Measurements from ENCODE around the gene GID4.

Gene GID4

DNA sequence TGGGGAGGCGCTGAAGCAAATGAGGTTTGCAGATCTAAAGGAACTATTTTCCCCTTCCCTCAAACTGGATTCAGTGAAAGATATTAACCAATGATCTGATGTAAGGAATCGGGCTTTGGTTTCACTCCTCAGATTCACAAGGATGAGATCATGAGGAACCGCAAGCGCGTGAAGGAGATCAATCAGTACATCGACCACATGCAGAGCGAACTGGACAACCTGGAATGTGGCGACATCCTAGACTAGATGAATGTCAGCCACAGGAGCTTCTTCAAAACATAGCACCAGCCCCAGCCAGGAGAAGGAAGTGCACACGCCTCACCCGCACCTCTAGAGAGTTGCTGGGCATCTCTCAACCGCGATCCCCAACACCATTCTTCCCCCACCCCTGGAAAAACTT is 22.8 kb upstream of the GID4 start:
- DNase-seq (ENCODE audit: low read depth in 2 of 2): no peak

GRCh38 chr17:18017958-18018357 is 21.2 kb upstream of the GID4 start:
- no peak for DNase-seq (ENCODE audit: low read depth in 2 of 2)

GRCh38 chr17:18018411-18018921 is 20.7 kb upstream of the GID4 start:
- no peak for DNase-seq (ENCODE audit: low read depth in 2 of 2)

GRCh38 chr17:18019838-18020154 is 19.4 kb upstream of the GID4 start:
- DNase-seq (ENCODE audit: low read depth in 2 of 2): no peak

DNA sequence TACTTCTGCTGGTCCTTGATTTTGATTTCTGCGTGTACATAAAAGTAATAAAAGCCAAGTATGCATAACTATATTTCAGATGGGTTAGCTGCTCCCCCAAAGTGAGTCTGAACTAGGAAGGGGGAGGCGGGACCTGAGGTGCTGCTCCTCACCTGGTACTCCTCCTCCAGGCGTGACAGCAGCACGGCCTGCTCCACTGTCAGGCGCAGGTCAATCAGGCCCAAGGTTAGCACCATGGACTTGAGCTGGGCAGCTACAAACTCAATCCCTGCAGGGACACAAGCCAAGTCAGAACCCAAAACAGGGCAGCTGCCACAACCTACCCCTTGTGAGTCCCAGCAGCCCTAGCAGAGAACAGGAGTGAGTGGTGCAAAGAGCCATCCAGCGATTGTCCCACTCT is 18.2 kb upstream of the GID4 start:
- DNase-seq (ENCODE audit: low read depth in 2 of 2): no peak

DNA sequence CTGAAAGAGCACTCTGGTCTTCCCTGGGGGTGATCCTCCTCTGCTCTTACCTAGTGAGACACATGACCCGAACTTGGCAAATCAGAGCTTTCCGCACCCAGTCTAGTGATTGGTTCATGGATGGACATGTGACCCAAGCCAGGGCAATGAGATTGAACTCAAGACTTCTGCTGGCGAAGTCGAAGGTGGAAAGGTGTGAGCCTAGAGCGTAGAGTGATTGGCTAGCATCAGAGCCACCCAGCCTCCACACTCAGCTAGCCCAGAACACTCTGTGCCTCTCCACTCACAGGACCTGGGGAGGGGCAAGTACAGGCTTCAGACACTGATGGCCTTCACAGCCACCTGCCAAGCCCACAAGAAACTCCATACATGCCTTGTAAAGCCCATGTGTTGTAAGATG is 17.8 kb upstream of the GID4 start:
- DNase-seq (ENCODE audit: low read depth in 2 of 2): no peak

GRCh38 chr17:18025241-18025944 is 13.8 kb upstream of the GID4 start:
- DNase-seq (ENCODE audit: low read depth in 2 of 2): no peak

DNA sequence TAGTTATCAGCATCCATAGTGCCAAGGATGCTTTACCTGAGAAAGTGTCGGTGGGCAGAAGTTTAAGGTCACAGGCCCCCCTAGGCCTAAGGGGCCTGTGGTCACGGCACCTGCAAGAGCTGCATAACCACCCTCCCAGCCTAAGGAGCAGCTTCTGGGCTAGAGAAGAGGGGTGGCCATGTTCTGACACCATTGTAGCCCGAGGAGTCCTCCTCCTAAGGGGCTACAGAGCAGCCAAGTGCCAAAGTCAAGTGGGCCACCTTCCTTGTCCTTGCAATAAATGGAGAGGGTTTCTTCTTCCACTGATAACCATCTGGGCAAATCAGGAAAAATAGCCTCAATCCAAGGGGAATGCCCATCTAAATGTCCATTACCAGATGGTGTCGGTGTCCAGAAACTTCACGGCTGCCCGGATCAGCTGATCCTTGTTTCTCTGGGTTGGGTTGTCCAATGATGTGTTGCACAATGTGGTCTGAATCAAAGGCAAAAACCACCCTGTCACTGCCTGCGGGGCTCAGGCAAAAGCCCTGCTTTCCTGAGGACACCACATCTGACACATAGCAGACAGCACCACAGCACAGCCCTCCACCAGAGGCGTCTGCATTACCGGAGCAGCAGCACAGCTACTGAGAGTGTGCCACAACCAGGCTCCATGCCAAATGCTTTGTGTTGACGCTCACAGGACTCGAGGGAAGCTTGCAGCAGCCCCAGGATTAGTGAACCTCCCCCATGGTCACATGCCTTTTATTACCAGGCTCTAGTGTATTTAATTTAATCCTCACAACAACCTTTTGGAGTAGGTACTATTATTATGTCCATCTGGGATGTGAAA is 13.0 kb upstream of the GID4 start:
- no peak for DNase-seq (ENCODE audit: low read depth in 2 of 2)

DNA sequence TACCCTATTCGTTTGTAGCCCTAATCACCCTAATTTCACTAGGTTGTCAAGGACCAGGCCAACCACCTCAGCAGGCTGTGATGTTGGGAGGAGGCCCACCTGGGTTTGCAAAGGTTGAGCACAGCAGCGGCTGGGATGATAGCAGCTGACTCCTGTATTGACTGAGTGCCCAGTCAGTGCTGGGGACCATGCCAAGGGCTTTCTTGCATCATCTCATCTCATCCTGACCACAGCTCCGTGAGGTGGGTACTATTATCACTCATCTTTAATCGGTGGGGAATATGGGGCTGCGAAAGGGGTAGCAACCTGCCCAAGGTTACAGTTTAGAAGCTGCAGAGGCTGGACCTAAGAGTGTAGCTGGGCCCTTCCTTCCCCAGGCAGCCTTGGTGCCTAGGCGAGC is 11.9 kb upstream of the GID4 start:
- DNase-seq (ENCODE audit: low read depth in 2 of 2): no peak

DNA sequence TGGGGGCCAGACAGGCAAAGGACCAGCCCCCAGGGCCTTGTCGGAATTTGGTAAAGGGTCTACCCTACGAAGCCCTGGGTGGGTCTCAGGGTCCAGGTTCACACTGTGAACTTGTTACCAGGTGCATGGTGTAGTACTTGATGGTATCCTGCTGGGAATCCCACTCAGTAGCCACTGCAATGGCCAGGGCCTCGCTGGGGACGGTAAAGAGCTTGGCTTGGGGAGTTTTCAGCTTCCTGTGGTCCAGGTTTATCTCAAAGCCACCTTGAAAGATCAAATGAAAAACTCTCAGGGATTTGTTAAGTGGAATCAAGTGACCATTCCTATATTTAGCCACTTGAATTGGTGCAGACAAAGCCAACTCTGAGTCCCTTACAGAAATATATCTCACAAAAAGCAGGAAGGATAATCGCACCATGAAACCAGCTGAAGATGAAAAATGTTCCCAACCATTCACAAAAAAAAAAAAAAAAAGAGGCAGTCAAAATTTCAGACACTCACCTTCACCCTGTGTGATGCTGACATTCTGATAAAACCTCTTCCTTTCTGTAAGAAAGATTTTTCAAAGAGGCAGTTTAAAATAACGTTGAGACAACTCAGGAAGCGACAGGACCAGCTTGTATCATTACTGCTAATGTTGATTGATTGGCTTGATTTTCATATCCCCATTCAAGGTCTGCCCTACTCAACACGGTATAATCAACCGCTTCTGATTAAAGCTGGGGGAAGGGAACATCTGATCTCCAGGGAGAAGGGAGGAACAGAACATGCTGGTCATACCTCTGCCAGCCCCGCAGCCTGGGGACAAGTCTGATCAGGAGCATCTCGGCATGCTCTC is 10.9 kb upstream of the GID4 start:
- DNase-seq (ENCODE audit: low read depth in 2 of 2): no peak

DNA sequence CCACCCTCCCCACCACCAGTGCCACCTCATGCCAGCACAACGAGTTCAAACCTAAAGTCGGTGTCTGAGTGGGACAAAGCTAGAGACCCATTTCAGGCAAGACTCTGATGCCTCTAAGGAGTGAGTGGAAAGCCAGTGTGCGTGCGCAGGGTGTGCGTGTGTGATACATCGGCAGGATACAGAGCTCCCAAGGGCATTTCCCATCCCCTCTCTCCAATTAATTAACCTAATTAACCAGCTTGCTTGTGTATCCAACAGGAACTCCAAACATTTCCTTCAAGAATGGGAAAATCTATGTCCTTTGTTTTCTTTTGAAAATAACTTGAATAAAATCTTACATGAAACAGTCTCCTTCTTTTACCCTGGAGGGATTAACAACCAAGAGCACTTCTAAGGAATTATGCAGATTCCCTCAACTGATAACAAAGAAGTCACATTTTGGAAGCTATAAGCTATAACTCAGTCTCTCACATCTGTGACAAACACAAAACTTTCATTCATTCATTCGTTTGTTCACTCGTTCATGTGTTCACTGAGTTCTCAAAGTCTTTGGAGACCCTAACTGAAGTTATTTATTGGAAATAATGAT is 10.2 kb upstream of the GID4 start:
- DNase-seq (ENCODE audit: low read depth in 2 of 2): no peak

- DNase-seq (ENCODE audit: low read depth in 2 of 2): no peak
These were observed 7.3 kb upstream of the GID4 start for GRCh38 chr17:18031955-18032354.

- DNase-seq (ENCODE audit: low read depth in 2 of 2): peak in 1 of 2 donors; percentile 20
These were observed 5.6 kb upstream of the GID4 start for GRCh38 chr17:18033442-18034099.

DNA sequence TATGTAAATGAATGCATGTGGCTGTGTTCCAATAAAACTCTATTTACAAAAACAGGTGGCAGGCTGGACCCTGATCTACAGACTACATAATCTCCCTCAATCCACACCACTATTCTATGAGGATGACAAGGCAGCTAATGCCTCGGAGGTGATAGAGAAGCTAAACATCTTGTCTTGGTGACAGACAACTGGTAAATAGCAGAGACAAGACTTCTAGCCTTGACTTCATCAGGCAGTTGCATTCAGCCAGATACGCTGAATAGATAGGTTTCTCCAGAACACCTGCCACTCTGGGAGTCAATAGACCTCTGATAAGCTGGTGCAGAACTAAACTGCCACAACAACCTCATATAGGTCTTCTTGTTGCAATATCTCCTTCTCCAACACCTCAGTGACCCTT is 3.5 kb upstream of the GID4 start:
- DNase-seq (ENCODE audit: low read depth in 2 of 2): no peak

DNA sequence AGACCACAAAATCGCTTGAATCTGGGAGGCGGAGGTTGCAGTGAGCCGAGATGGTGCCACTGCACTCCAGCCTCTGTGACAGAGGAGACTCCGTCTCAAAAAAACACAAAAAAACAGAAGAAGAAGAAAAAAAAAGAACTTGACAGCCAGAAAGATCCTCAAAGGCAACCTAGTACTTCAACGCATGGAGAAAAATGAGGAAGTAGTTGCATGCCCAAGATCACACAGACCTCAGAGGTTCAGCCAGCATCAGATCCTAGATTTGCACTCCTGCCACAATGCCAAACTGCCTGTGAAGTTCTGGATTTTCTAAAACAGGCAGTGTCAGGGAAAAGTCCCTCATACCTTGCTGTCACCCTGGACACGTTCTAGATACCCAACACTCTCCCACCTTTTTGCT is 1.7 kb upstream of the GID4 start:
- DNase-seq (ENCODE audit: low read depth in 2 of 2): no peak

DNA sequence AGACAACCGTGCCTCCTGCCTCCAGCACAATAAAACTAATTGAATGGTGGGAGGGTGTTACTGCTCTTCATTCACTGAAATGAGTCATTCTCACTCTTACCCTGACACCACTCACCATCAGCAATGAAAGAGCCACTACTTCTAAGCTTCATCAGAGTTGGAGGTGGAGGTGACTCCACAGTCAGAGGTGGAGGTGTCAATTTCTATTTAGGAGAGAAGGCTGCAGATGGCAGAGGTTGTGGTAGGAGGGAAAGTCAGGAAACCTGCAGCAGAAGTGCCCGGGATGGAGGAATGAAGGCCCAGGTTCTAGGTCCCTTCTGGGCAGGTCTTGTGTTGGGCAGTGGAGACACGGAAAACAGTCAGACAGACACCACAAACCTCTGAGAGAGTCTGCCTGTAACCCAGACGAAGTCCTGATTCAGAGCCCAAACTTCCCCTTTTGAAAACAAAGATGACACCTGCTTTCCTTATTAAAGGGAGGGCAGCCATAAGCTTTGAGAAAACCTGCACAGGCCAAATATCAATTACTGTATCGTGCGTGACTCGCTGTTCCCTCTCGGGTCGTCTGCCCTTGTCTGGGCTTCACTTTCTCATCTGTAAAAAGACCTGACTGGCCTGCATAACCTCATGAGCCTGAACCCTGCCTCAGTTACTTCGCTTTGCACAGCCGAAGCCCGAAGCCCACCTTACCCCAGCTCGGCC is 908 bp upstream of the GID4 start:
- no peak for DNase-seq (ENCODE audit: low read depth in 2 of 2)

DNA sequence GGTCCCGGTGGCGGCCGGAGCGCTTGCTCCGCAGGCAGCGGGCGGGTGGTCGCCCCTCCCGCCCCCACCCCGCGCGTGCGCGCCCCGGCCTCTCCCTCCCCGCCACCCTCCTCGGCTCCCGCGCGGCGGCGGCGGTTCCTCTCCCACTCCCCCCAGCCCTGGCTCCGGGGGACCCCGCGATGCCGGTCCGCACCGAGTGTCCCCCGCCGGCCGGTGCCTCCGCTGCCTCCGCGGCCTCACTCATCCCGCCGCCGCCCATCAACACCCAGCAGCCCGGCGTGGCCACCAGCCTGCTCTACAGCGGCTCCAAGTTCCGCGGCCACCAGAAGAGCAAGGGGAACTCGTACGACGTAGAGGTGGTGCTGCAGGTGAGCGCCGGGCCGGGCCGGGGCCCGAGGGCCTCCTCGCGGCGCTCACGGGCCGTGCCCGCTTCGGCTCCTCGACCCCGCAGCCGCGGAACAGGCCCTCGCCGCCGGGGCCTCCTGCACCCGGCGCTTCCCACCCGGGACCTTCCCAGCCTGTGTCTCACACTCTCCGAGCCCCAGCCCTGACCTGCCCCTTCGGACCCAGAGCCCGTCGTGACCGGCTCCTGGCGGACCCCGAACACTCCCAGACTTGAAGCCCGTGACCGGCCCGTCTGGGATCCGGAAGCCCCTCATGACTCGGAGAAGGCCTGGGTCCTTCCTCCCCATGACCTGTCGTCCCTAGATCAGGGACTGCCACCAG is 490 bp downstream of the GID4 start:
- DNase-seq (ENCODE audit: low read depth in 2 of 2): no peak

GRCh38 chr17:18040261-18040858 is 1.2 kb downstream of the GID4 start:
- no peak for DNase-seq (ENCODE audit: low read depth in 2 of 2)

DNA sequence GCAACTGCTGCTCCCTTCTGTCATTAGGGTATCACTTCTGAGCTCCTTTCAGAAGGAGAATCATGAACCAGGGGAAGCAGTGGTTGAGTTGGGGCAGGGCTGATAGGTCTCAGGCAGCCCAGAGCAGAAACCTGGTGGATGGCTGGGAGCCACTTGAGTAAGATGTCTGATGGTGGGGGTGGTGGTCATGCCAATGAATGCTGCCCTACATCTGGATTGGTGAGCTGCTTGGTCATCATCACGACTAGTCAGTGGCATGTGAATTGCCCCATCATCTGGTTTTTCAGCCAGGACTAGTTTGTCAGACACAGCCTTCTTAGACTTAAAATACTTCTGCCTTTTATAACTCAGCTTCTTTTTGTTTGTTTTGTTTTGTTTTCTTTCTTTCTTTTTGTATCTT is 2.6 kb downstream of the GID4 start:
- DNase-seq (ENCODE audit: low read depth in 2 of 2): no peak

DNA sequence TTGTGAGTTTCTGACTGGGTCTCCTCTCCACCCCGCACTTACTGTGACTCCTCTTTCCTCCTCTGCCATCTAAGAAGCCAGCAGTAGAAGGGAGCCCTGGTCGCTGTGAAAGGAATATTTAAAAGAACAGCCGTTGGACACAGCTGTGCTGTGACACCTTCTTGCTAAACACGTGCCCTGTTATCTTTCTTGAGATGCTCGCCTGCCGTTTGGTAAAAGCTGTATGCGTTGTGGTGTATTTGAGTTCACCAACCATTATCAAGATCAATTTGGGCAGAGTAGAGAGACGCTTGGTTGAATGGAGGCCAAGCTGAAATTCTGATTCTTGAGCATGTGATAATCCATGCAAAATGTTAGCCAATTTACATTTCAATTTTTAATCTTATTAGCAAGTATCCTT is 3.8 kb downstream of the GID4 start:
- no peak for DNase-seq (ENCODE audit: low read depth in 2 of 2)

Data from stimulated activated CD4-positive, alpha-beta T cell treated with anti-CD3 and anti-CD28 coated beads, Interleukin-1b, Interleukin-23, amount 100 ng/mL, for 1 hour (primary cell).